SK-N-SH (cell line): ENCODE data around the gene IGHMBP2. TPM values are rescaled to one million over a fixed set of nuclear protein-coding genes. Genes with fewer than 3 reads are reported as not detected.
A peak's percentile ranks its signal among the peaks of the same experiment; 100 is the strongest.

ENCODE experiments used
- CTCF ChIA-PET: fragments of 300-600, 350-600 bp; formaldehyde crosslinking; extraction: SDS; loops from one replicate; lab custom pipeline; 2021; lab: Yijun Ruan, JAX
- POLR2A ChIA-PET: fragments of 350-600 bp; sonication (Branson Sonifier 250); formaldehyde crosslinking; extraction: SDS; loops from one replicate; lab custom pipeline; 2020; ENCODE audit warnings: antibody characterized with exemption, inconsistent platforms; lab: Yijun Ruan, JAX
- DNase-seq: peaks from one replicate; pipeline ENCODE4 v3.0.0; 2012
- H2AFZ ChIP-seq: fragments of 200-600 bp; sonication (generic); 2 replicates; pipeline ENCODE4 v1.8.1; 2016; ENCODE audit warnings: antibody characterized with exemption, mild to moderate bottlenecking, low read depth
- H3F3A ChIP-seq: fragments of 200-600 bp; sonication (generic); replicated peaks from 2 replicates; pipeline ENCODE3; 2016; ENCODE audit warnings: antibody characterized with exemption, mild to moderate bottlenecking; ENCODE audit not compliant: insufficient read depth
- H3K27ac ChIP-seq, 2 experiments: fragments of 200-500 bp in 1 of 2; fragments of 200-600 bp in 1 of 2; sonication (Bioruptor generic) in 1 of 2; sonication (generic), shearing (Covaris generic) in 1 of 2; 2 replicates each; pipeline versions ENCODE4 v1.5.1 to v1.6.1; 2014 to 2016; ENCODE audit warnings: low read depth in 2 of 2, inconsistent platforms in 1 of 2, low read length in 1 of 2, mild to moderate bottlenecking in 1 of 2, mixed read lengths in 1 of 2
- H3K27me3 ChIP-seq: fragments of 200-600 bp; sonication (generic), shearing (Covaris generic); 2 replicates; pipeline ENCODE4 v1.6.1; 2016; ENCODE audit warnings: mixed run types; ENCODE audit not compliant: insufficient read depth
- H3K36me3 ChIP-seq, 2 experiments: fragments of 200-500 bp in 1 of 2; fragments of 200-600 bp in 1 of 2; sonication (Bioruptor generic) in 1 of 2; sonication (generic) in 1 of 2; replicated peaks in 1 of 2; 2 replicates each; pipeline versions ENCODE3 to v1.5.1; 2014 to 2016; ENCODE audit warnings: low read length in 1 of 2, mild to moderate bottlenecking in 1 of 2; ENCODE audit not compliant: insufficient read depth in 2 of 2, control insufficient read depth in 1 of 2
- H3K4me1 ChIP-seq, 2 experiments: fragments of 200-500 bp in 1 of 2; fragments of 200-600 bp in 1 of 2; sonication (Bioruptor generic) in 1 of 2; sonication (generic), shearing (Covaris generic) in 1 of 2; 2 replicates each; pipeline versions ENCODE4 v1.5.1 to v1.6.1; 2014 to 2016; ENCODE audit warnings: low read depth in 1 of 2, low read length in 1 of 2, mixed run types in 1 of 2; ENCODE audit not compliant: insufficient read depth in 2 of 2, control insufficient read depth in 1 of 2
- H3K4me2 ChIP-seq: fragments of 200-600 bp; sonication (generic), shearing (Covaris generic); 2 replicates; pipeline ENCODE4 v1.6.1; 2017; ENCODE audit warnings: mixed run types
- H3K4me3 ChIP-seq, 2 experiments: fragments of 200-500 bp in 1 of 2; fragments of 200-600 bp in 1 of 2; sonication (Bioruptor generic) in 1 of 2; sonication (generic), shearing (Covaris generic) in 1 of 2; 2 replicates each; pipeline versions ENCODE4 v1.5.1 to v1.8.1; 2014 to 2016; ENCODE audit warnings: low read depth in 2 of 2, inconsistent platforms in 1 of 2, low read length in 1 of 2, mild to moderate bottlenecking in 1 of 2, mixed read lengths in 1 of 2, moderate library complexity in 1 of 2
- H3K79me2 ChIP-seq: fragments of 200-600 bp; sonication (generic); 2 replicates; pipeline ENCODE4 v1.8.1; 2017; ENCODE audit warnings: mild to moderate bottlenecking; ENCODE audit not compliant: insufficient read depth
- H3K9ac ChIP-seq: fragments of 200-600 bp; sonication (generic); 2 replicates; pipeline ENCODE4 v1.6.1; 2017; ENCODE audit warnings: mixed run types
- H3K9me2 ChIP-seq: fragments of 200-600 bp; sonication (generic); 2 replicates; pipeline ENCODE4 v1.6.1; 2017; ENCODE audit warnings: mixed run types
- H3K9me3 ChIP-seq: fragments of 200-600 bp; sonication (generic); 2 replicates; pipeline ENCODE4 v1.6.1; 2017; ENCODE audit warnings: mixed run types, mild to moderate bottlenecking, moderate library complexity
- H4K20me1 ChIP-seq: fragments of 200-600 bp; sonication (generic); 2 replicates; pipeline ENCODE4 v1.6.1; 2017; ENCODE audit warnings: mild to moderate bottlenecking, mixed run types; ENCODE audit not compliant: insufficient read depth
- CHD2 ChIP-seq: fragments of 150-350 bp; IDR thresholded peaks from 2 replicates; pipeline ENCODE4 v1.6.1; 2018; ENCODE audit warnings: low read length; ENCODE audit not compliant: partially characterized antibody
- ELF1 ChIP-seq: IDR thresholded peaks from 2 replicates; pipeline ENCODE4 v1.4.0; 2012
- EZH2phosphoT487 ChIP-seq: fragments of 200-600 bp; sonication (generic); IDR thresholded peaks from 2 replicates; pipeline ENCODE4 v1.6.1; 2017; ENCODE audit warnings: low read depth, mixed run types, mild to moderate bottlenecking, antibody characterized with exemption, moderate library complexity, borderline replicate concordance
- GATA2 ChIP-seq: sonication (generic); formaldehyde crosslinking; IDR thresholded peaks from 2 replicates; pipeline ENCODE4 v1.5.0; 2020; ENCODE audit warnings: mild to moderate bottlenecking, missing genetic modification reagents
- MEF2A ChIP-seq: IDR thresholded peaks from 2 replicates; pipeline ENCODE4 v1.4.0; 2012; ENCODE audit warnings: low read depth, borderline replicate concordance
- MXI1 ChIP-seq: IDR thresholded peaks from 2 replicates; pipeline ENCODE4 v1.6.1; 2012; ENCODE audit warnings: mild to moderate bottlenecking, low read depth, low read length, improper control_type of control experiment
- NRF1 ChIP-seq: IDR thresholded peaks from 2 replicates; pipeline ENCODE4 v1.6.1; 2012; ENCODE audit warnings: low read depth, mild to moderate bottlenecking, low read length
- POLR2AphosphoS5 ChIP-seq: IDR thresholded peaks from 2 replicates; pipeline ENCODE4 v1.6.1; 2012; ENCODE audit warnings: low read depth, low read length
- RCOR1 ChIP-seq: fragments of 150-350 bp; IDR thresholded peaks from 2 replicates; pipeline ENCODE4 v1.6.1; 2017; ENCODE audit warnings: antibody characterized with exemption, low read length
- RFX5 ChIP-seq: IDR thresholded peaks from 2 replicates; pipeline ENCODE4 v1.6.1; 2012; ENCODE audit warnings: mild to moderate bottlenecking, improper control_type of control experiment, low read length
- RXRA ChIP-seq: IDR thresholded peaks from 2 replicates; pipeline ENCODE4 v1.4.0; 2012; ENCODE audit warnings: low read depth, mild to moderate bottlenecking, borderline replicate concordance
- TCF12 ChIP-seq: IDR thresholded peaks from 2 replicates; pipeline ENCODE4 v1.4.0; 2012
- TEAD4 ChIP-seq: IDR thresholded peaks from 2 replicates; pipeline ENCODE4 v1.4.0; 2012; ENCODE audit warnings: mild to moderate bottlenecking, borderline replicate concordance; ENCODE audit not compliant: insufficient read depth
- WGBS: methylation state at CpG from one replicate; pipeline ENCODE4 v1.1.6; 2017; ENCODE audit warnings: low lambda C conversion rate; 5-methylcytosine and 5-hydroxymethylcytosine counted together
- polyA plus RNA-seq, 3 experiments: library from polyadenylated mRNA; depleted of rRNA; stranded (reverse); fragments of >200 nt; gene quantifications; 2 replicates each; pipeline ENCODE4 v1.2.3, GENCODE V29; 2012
- TF ChIP-seq, protein P1 (sequence below): IDR thresholded peaks from 2 replicates; pipeline ENCODE4 v1.4.0; 2012; ENCODE audit warnings: low read depth
- TF ChIP-seq, protein P2 (sequence below): IDR thresholded peaks from 2 replicates; pipeline ENCODE4 v1.6.1; 2012; ENCODE audit warnings: mild to moderate bottlenecking, low read depth, low read length, moderate library complexity

Gene IGHMBP2
- polyA plus RNA-seq, 1 of the 3 experiments (the other 2 are of a cell fraction) = 9.0 TPM

DNA sequence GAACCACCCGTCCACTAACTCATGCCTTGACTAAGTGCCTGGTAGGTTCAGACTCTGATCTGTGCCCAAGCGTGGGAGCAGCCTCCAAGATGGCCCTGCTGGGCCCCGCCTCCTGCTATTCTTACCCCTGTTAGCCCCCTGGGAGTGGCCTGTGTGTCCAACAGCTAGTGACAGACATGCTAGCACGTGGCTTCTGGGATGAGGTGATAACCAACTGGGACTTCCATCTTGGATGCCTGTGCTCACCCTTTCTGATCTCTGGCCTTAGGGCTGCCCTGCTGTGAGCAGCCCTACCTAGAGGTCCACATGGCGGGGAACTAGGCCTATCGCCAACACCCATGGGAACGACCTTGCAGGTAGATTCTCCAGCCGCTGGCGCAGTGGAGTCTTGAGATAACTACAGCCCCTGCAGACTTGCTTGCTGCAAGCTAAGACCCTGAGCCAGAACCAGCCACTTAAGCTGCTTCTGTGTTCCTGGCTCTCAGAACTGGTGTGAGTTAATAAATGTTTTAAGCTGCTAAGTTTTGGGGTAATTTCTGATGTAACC lies 2.8 kb upstream of the IGHMBP2 start:
- no peak overlapping the region for H3K4me2 ChIP-seq
- TF ChIP-seq CHD2 (no peak), RXRA (no peak), TCF12 (no peak)
- peaks cover 7% of the 10 kb centered on the region; the same call in 1 of the 2 replicates for H4K20me1 ChIP-seq
- H3K9me3 ChIP-seq = no peaks in the 10 kb centered on the region
- 89% methylated on average over 8 of the region's 9 CpGs for WGBS
- POLR2A ChIA-PET = no interaction called here
- CTCF ChIA-PET = interaction anchor here (0.9 to 2.8 kb wide), 2 partner anchors 11 to 149 kb away, joined by 3 to 10 read pairs; no protein-coding TSS in a partner anchor
- H3F3A ChIP-seq = no peaks in the 10 kb centered on the region
- H3K36me3 ChIP-seq = peaks cover 11 to 47% of the 10 kb centered on the region in 2 experiments
- H3K4me1 ChIP-seq = peaks cover 14 to 18% of the 10 kb centered on the region in 2 experiments
- no peak overlapping the region for H2AFZ ChIP-seq
- H3K9me2 ChIP-seq = no peaks in the 10 kb centered on the region
- H3K27ac ChIP-seq = no peak overlapping the region
- no peak for DNase-seq
- H3K79me2 ChIP-seq = peaks cover 64% of the 10 kb centered on the region
- no peak overlapping the region for H3K4me3 ChIP-seq
- no peaks in the 10 kb centered on the region for H3K27me3 ChIP-seq
- no peak overlapping the region for H3K9ac ChIP-seq

DNA sequence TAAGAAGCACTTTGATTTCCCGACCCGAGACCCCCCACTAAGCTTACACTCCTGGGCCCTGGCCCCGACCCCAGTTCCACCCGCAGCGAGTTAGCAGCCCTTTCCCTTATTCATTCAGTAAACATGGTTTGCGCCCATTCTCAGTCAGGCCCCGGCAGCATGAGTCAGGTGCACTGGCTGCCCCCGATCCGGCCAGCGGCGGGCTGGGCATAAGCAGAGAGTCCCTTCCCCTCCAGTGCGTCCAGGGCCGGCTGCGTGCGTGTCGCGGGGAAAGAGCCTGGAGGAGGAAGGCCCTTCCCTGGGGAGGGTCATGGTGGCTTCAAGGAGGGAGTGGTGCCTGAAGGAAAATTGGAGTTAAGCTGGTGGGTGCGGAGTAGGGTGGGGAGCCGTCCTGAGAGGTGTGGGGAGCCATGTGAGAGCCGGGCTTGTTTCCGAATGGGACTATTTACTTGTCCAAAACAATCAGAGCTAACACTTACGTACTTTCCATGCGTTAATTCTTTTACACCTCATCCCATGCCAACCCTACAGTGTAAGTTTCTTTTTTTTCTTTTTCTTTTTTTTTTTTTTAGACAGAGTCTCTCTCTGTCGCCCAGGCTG lies 657 bp downstream of the IGHMBP2 start:
- 2% methylated on average over 20 of the region's 24 CpGs for WGBS
- H3F3A ChIP-seq = no peaks in the 10 kb centered on the region
- H3K4me3 ChIP-seq = peak overlapping the region; percentile 89 to 98
- H3K4me1 ChIP-seq = peaks cover 14 to 18% of the 10 kb centered on the region in 2 experiments
- H3K27me3 ChIP-seq = no peaks in the 10 kb centered on the region
- peak overlapping the region; percentile 90 for H3K4me2 ChIP-seq
- DNase-seq = peak; percentile 66
- H2AFZ ChIP-seq = peak overlapping the region; percentile 86
- peaks cover 3% of the 10 kb centered on the region; the same call in 1 of the 2 replicates for H4K20me1 ChIP-seq
- H3K9me3 ChIP-seq = no peaks in the 10 kb centered on the region
- POLR2A ChIA-PET = interaction anchor here (0.6 to 0.9 kb wide), 2 partner anchors 14 to 149 kb away, joined by 3 read pairs; no protein-coding TSS in a partner anchor
- CTCF ChIA-PET = interaction anchor here (0.9 to 1.4 kb wide), 5 partner anchors 14 to 765 kb away, joined by 3 to 5 read pairs (median 3); no protein-coding TSS in a partner anchor
- H3K36me3 ChIP-seq = peaks cover 15 to 22% of the 10 kb centered on the region in 2 experiments
- no peak for TF ChIP-seq RXRA
- TF ChIP-seq, protein P1, sequence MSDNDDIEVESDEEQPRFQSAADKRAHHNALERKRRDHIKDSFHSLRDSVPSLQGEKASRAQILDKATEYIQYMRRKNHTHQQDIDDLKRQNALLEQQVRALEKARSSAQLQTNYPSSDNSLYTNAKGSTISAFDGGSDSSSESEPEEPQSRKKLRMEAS = no peak
- TF ChIP-seq MXI1 = 0 out of 2 replicates have a peak, but pooled peaks have one; percentile 13
- peak overlapping the region; percentile 67 to 81 for H3K27ac ChIP-seq
- H3K79me2 ChIP-seq = peaks cover 70% of the 10 kb centered on the region
- peak overlapping the region; percentile 91 for H3K9ac ChIP-seq
- no peaks in the 10 kb centered on the region for H3K9me2 ChIP-seq

DNA sequence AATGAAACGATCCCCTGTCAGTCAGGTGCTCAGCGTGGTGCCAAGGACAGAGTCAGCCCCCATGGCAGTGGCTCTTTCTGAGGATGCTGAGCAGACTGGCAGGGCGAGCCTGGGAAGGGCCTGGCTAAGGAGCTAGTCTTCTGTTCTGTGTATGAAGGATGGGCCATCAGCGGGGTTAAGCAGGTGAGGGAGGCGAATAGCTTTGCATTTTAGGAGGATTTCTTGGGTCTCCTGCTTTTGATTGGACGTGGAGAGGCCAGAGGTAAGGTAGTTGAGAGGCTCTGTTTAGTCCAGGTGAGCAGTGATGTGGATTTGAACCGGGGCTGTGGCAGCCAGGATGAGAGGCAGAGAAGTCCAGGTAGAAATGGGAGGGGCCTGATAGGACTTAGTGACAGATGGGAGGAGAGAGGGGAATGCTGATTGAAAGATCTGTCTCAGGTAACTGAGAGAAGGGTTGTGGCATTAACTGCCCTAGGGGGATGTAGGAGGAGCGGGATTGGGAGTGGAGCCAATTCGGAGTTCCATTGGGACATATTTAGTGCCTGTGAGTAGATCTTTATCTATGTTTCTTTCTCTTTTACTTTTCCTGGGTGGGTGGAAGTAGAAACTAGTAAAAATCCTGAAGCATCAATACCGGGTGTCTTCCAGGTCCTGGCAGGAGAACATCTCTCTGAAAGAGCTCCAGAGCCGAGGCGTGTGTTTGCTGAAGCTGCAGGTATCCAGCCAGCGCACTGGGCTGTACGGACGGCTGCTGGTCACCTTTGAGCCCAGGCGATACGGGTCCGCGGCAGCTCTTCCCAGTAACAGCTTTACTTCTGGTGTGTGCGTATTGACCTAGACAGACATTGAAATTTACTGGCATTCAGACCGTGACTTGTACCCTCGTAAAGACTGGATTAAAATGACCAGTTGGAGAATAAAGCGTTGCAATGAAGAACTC lies 2.0 kb downstream of the IGHMBP2 start:
- no peak overlapping the region for H3K27ac ChIP-seq
- H3K4me2 ChIP-seq = peak overlapping the region; percentile 90
- no peaks in the 10 kb centered on the region for H3K9me3 ChIP-seq
- H3K9ac ChIP-seq = no peak overlapping the region
- CTCF ChIA-PET = interaction anchor here (0.6 to 1.4 kb wide), 4 partner anchors 14 to 96 kb away, joined by 3 read pairs; no protein-coding TSS in a partner anchor
- peaks cover 3% of the 10 kb centered on the region; the same call in 1 of the 2 replicates for H4K20me1 ChIP-seq
- no peaks in the 10 kb centered on the region for H3K9me2 ChIP-seq
- H3K4me3 ChIP-seq = peak overlapping the region in 1 of 2 experiments; percentile 98; a peak in 3 of 4 replicates
- POLR2A ChIA-PET = no interaction called here
- peaks cover 14 to 18% of the 10 kb centered on the region in 2 experiments for H3K4me1 ChIP-seq
- H3K36me3 ChIP-seq = peaks cover 16 to 18% of the 10 kb centered on the region in 2 experiments
- no peaks in the 10 kb centered on the region for H3K27me3 ChIP-seq
- peaks cover 60% of the 10 kb centered on the region for H3K79me2 ChIP-seq
- no peak overlapping the region for H2AFZ ChIP-seq
- H3F3A ChIP-seq = no peaks in the 10 kb centered on the region
- WGBS = 85% methylated on average over 21 of the region's 23 CpGs
- no peak for DNase-seq
- TF ChIP-seq NRF1 (no peak), CHD2 (no peak), POLR2AphosphoS5 (no peak), GATA2 (CRISPR knock-in tag) (no peak), RCOR1 (no peak), MEF2A (no peak), ELF1 (no peak), EZH2phosphoT487 (no peak), RFX5 (no peak), TEAD4 (no peak)
- TF ChIP-seq, protein P2, sequence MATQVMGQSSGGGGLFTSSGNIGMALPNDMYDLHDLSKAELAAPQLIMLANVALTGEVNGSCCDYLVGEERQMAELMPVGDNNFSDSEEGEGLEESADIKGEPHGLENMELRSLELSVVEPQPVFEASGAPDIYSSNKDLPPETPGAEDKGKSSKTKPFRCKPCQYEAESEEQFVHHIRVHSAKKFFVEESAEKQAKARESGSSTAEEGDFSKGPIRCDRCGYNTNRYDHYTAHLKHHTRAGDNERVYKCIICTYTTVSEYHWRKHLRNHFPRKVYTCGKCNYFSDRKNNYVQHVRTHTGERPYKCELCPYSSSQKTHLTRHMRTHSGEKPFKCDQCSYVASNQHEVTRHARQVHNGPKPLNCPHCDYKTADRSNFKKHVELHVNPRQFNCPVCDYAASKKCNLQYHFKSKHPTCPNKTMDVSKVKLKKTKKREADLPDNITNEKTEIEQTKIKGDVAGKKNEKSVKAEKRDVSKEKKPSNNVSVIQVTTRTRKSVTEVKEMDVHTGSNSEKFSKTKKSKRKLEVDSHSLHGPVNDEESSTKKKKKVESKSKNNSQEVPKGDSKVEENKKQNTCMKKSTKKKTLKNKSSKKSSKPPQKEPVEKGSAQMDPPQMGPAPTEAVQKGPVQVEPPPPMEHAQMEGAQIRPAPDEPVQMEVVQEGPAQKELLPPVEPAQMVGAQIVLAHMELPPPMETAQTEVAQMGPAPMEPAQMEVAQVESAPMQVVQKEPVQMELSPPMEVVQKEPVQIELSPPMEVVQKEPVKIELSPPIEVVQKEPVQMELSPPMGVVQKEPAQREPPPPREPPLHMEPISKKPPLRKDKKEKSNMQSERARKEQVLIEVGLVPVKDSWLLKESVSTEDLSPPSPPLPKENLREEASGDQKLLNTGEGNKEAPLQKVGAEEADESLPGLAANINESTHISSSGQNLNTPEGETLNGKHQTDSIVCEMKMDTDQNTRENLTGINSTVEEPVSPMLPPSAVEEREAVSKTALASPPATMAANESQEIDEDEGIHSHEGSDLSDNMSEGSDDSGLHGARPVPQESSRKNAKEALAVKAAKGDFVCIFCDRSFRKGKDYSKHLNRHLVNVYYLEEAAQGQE = no peak
